ENCODE results near the gene TRIM75.
"Not testable (repeated sequence)": the region's sequence is repeated elsewhere in the genome, so short reads cannot be mapped to it uniquely, and the experiment has no call there.

GRCh38 chr4:165073346-165073745, 19.7 kb downstream of the TRIM75 start:
- TF ChIP-seq MAX (IDR thresholded peaks at IDR 0.05; ENCODE audit: insufficient read depth, insufficient read length); CTCF (IDR thresholded peaks at IDR 0.05; ENCODE audit: extremely low read depth in 1 of 2, insufficient read depth in 1 of 2, low read depth in 1 of 2, low read length in 2 of 2); POLR2A (IDR thresholded peaks at IDR 0.05; ENCODE audit: low read depth, low read length); GATA2 (IDR thresholded peaks at IDR 0.05; ENCODE audit: insufficient read depth, insufficient read length, low read depth, low read length); EZH2 (IDR thresholded peaks at IDR 0.05; ENCODE audit: borderline replicate concordance, low read depth, low read length, severe bottlenecking); POLR2AphosphoS5 (IDR thresholded peaks at IDR 0.05; ENCODE audit: insufficient read depth, low read depth, low read length): not testable (repeated sequence)
